Measurements from ENCODE around the gene PAM16. TPM values are rescaled to one million over a fixed set of nuclear protein-coding genes. Genes with fewer than 3 reads are reported as not detected.

Gene PAM16
- total and polyA plus RNA-seq, 9 of the 15 experiments (the other 6 are each of a cell fraction or from before 2014, with no cell fraction given) = 38.7 to 273 (median 79.3) TPM

- TF ChIP-seq NCOR1 (IDR thresholded peaks at IDR 0.05) = no peak; the same call in 1 of the 2 replicates
- TF ChIP-seq FOXP4 (CRISPR knock-in tag; IDR thresholded peaks at IDR 0.05; ENCODE audit: borderline replicate concordance) = no peak; the same call in 1 of the 2 replicates
- TF ChIP-seq MITF (IDR thresholded peaks at IDR 0.05) = no peak
- TF ChIP-seq ZBED1 (IDR thresholded peaks at IDR 0.05) = no peak
- no peak for TF ChIP-seq FOXJ3 (CRISPR knock-in tag; IDR thresholded peaks at IDR 0.05)
- TF ChIP-seq BMI1 (IDR thresholded peaks at IDR 0.05; ENCODE audit: low read length) = no peak
- no peak for TF ChIP-seq TCF7L2 (IDR thresholded peaks at IDR 0.05; ENCODE audit: low read depth, low read length)
- no peak for TF ChIP-seq SMARCE1 (IDR thresholded peaks at IDR 0.05)
- no peak for TF ChIP-seq SAFB2 (IDR thresholded peaks at IDR 0.05; ENCODE audit: borderline replicate concordance, low read depth, low read length, severe bottlenecking)
- no peak for TF ChIP-seq RFX7 (CRISPR knock-in tag; IDR thresholded peaks at IDR 0.05)
- TF ChIP-seq MED1 (CRISPR knock-in tag; IDR thresholded peaks at IDR 0.05; ENCODE audit: borderline replicate concordance) = no peak
- TF ChIP-seq KDM4B (IDR thresholded peaks at IDR 0.05; ENCODE audit: borderline replicate concordance in 2 of 2, low read depth in 1 of 2) = no peak
- no peak for TF ChIP-seq JUN (IDR thresholded peaks at IDR 0.05; ENCODE audit: borderline replicate concordance, low read depth, low read length)
- TF ChIP-seq JUN (CRISPR knock-in tag; IDR thresholded peaks at IDR 0.05; ENCODE audit: borderline replicate concordance) = no peak
- no peak; the same call in 1 of the 2 replicates for TF ChIP-seq TFAP4 (CRISPR knock-in tag; IDR thresholded peaks at IDR 0.05; ENCODE audit: borderline replicate concordance)
- TF ChIP-seq CHD4 (IDR thresholded peaks at IDR 0.05; ENCODE audit: insufficient read depth, insufficient replicate concordance, low read depth, low read length, poor library complexity, severe bottlenecking) = no peak
- no peak for TF ChIP-seq SRSF3 (IDR thresholded peaks at IDR 0.05; ENCODE audit: insufficient read depth, low read length)
- TF ChIP-seq ZNF253 (CRISPR knock-in tag; conservative IDR thresholded peaks at IDR 0.05) = no peak
- TF ChIP-seq ZNF449 (CRISPR knock-in tag; IDR thresholded peaks at IDR 0.05) = no peak
- TF ChIP-seq RBM14 (IDR thresholded peaks at IDR 0.05; ENCODE audit: borderline replicate concordance, insufficient read depth, low read depth, low read length) = no peak
- no peak for TF ChIP-seq NFIX (CRISPR knock-in tag; IDR thresholded peaks at IDR 0.05; ENCODE audit: low read depth)
- 0 out of 2 replicates have a peak, but pooled peaks have one; percentile 15 for TF ChIP-seq NFIC (IDR thresholded peaks at IDR 0.05)
- TF ChIP-seq NFE2 (IDR thresholded peaks at IDR 0.05; ENCODE audit: low read depth) = no peak
Measured at GRCh38 chr16:4347765-4348509, 3.2 kb downstream of the PAM16 start (continued).

Data from K562 (cell line).